Measurements from ENCODE around the gene SMIM11.

DNA sequence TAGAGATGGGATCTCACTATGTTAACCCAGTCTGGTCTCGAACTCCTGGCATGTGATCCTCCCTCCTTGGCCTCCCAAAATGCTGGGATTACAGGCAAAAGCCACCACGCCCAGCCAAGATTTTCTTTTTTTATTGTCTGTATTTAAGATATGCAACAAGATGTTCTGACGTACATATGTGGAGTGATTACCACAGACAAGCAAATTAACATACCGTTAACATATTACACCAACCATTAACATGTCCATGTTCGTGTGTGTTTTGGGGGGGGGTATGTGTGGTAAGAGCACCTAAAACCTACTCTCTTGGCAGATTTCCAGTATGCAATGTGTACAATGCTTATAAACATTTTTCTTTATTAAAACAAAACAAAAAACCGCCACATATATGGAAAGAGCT, 22.1 kb upstream of the SMIM11 start:
- TF ChIP-seq, protein P1, sequence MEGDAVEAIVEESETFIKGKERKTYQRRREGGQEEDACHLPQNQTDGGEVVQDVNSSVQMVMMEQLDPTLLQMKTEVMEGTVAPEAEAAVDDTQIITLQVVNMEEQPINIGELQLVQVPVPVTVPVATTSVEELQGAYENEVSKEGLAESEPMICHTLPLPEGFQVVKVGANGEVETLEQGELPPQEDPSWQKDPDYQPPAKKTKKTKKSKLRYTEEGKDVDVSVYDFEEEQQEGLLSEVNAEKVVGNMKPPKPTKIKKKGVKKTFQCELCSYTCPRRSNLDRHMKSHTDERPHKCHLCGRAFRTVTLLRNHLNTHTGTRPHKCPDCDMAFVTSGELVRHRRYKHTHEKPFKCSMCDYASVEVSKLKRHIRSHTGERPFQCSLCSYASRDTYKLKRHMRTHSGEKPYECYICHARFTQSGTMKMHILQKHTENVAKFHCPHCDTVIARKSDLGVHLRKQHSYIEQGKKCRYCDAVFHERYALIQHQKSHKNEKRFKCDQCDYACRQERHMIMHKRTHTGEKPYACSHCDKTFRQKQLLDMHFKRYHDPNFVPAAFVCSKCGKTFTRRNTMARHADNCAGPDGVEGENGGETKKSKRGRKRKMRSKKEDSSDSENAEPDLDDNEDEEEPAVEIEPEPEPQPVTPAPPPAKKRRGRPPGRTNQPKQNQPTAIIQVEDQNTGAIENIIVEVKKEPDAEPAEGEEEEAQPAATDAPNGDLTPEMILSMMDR (IDR thresholded peaks at IDR 0.05; ENCODE audit: low read length), result no peak
- no peak for TF ChIP-seq EZH2phosphoT487 (IDR thresholded peaks at IDR 0.05; ENCODE audit: low read length)
